GM12891 (cell line): ENCODE results near the gene SLCO4A1.

Experiments used
- PAX5 ChIP-seq: IDR thresholded peaks from 2 replicates; pipeline ENCODE4 v1.6.1; 2011; ENCODE audit warnings: low read length, moderate library complexity, mild to moderate bottlenecking; ENCODE audit not compliant: insufficient read depth, severe bottlenecking
- POLR2A ChIP-seq: IDR thresholded peaks from 2 replicates; pipeline ENCODE4 v1.6.1; 2011; ENCODE audit warnings: low read depth, low read length, control low read depth
- POLR2AphosphoS5 ChIP-seq: IDR thresholded peaks from 2 replicates; pipeline ENCODE4 v1.6.1; 2011; ENCODE audit warnings: low read depth, low read length, control low read depth
- SPI1 ChIP-seq: IDR thresholded peaks from 2 replicates; pipeline ENCODE4 v1.6.1; 2011; ENCODE audit warnings: low read depth, low read length, control low read depth

- TF ChIP-seq POLR2A (no peak), SPI1 (no peak), POLR2AphosphoS5 (no peak), PAX5 (no peak)
Measured at GRCh38 chr20:62670156-62670555, 27.9 kb downstream of the SLCO4A1 start.
